Occipital lobe (tissue), 2 donors: ENCODE results near the gene ACAD9. TPM values are rescaled to one million over a fixed set of nuclear protein-coding genes. Genes with fewer than 3 reads are reported as not detected.
"Not testable (repeated sequence)": the region's sequence is repeated elsewhere in the genome, so short reads cannot be mapped to it uniquely, and the experiment has no call there.

ENCODE experiments used
- DNase-seq: peaks from one replicate; lab custom pipeline; 2025; lab: John Stamatoyannopoulos, UW
- total RNA-seq: library from RNA; depleted of rRNA; stranded (reverse); fragments of >200 nt; gene quantifications from one replicate; pipeline ENCODE4 v1.2.3, GENCODE V29; 2014

The ACAD9 gene
- total RNA-seq, 1 donor from 2014 or later = 27.6 TPM

DNA sequence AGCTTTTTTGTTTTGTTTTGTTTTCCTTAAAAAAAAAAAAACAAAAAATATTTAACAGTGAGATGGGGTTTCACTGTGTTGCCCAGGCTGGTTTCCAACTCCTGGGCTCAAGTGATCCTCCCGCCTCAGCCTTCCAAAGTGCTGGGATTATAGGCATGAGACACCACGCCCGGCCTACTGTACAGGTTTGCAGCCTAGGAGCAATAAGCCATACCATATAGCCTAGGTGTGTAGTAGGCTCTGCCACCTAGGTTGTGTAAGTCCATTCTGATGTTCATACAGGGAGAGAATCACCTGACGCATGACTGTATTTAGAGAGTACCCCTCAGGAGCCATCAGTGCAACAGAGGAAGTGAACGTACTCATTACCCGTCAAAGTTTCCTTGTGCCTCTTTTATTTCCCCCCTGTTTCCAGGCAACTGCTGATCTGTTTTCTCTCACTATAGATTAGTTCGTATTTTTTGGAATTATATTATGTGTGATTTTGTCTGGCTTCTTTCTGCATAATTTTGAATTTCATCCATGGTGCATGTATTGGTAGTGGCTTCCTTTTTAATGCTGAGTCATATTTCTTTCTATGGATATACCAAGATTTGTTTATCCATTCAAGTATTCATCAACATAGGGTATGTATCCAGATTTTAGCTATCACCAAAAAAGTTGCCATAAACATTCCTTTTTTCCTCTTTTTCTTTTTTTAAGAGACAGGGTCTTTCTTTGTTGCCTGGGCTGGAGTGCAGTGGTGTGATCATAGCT is 9.9 kb downstream of the ACAD9 start:
- DNase-seq = no peak

DNA sequence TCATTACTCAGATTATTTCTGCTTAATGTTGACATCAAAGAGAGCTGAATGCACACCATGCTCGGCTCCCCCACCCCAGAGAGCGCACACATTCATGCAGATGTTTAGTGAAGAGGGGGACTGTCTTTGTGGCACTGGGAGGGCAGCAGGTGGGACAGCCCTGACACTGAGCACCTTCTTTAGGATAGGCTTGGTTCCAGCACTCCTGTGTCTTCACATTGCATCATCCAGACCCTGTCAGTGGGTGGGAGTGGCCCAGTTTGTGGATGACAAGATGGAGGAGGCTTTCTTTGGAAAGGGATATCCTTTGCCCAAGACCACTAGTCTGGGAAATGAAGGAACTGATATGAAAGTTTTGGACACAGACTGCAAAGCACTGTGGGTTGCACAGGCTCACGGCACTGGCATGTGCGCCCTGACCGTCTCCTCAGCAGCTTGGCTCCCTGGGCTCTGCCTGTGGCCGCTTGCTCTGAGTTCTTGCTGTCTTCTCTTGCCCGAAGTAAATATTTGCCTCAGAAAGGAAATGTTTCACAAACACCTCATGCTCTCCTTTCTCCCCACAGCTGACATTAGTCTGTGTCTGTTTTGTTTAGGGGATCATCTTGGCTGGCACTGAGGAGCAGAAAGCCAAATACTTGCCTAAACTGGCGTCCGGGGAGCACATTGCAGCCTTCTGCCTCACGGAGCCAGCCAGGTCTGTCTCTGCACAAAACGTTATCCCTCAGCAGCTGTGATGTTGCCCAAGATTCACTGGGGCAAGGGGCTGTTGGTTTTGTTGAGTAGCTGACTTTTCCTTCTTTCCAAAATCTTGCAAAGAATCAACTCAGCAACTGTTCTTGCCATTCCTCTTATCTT is 16.6 kb downstream of the ACAD9 start:
- no peak for DNase-seq

DNA sequence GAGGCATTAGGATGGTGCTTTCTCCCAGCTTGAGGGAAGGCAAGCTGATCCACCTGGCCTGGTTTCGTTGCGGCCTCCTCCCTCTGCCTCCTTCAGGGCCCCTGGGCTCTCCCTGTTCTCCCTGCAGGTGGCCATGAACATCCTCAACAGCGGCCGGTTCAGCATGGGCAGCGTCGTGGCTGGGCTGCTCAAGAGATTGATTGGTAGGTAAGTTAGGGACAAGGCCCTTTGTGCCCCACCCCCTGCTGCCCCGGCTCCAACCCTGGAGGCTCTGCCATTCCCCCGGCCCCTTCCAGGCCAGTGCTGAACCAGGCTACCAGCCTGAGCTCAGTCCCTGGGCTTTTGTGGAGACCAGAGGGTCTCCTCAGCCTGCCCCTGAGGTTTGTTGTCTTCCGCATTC is 23.0 kb downstream of the ACAD9 start:
- no peak for DNase-seq

DNA sequence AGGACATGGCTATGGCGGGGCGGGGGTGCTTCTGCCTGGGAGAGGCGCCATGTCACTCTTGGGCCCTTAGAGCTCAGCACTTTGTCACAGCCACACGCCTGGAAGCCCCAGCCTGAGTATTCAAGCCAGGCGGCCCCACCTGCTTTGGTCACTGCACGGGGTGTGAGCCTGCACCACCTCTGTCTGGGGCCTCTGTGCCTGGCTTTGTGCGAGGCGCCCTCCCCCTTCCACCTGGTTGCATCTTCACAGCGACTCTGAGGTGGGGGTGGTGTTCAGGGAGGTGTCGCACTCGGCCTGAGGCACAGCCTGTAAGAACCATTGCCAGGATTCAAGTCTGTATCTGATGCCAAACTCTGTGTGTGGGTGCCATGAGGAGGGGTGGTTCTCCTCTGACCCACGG is 24.1 kb downstream of the ACAD9 start:
- no peak for DNase-seq

DNA sequence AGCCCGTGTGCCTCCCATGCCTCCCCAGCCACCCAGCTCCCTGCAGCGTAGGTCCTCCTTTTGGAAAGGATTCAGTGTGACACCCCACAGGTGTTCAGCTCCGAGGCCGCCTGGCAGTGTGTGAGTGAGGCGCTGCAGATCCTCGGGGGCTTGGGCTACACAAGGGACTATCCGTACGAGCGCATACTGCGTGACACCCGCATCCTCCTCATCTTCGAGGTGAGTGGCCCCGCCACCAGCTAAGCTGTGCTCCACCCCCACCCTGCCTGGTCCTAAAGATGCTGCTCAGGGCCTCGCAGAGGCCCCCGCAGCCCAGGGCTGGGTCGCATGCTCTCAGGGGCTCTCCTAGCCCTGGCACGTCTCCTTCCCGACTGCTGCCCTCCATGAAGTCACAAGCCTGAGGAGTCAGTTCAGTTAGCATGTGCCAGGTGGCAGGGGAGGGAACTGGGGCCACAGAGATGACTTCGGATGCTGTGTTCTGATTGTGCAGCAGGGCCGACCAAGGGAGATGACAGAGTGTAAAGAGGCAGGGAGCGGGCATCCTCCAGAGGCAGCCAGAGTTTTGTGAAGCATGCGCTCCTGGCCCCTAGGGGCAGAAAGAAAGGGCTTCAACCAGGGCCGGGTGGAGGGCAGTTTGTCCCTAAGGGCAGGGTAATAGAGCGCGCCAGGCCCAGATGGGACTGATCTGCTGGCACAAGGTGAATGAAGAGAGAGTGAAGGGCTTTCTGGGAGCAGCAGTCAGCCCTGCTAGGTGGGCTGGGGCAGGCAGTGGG is 26.8 kb downstream of the ACAD9 start:
- no peak for DNase-seq

DNA sequence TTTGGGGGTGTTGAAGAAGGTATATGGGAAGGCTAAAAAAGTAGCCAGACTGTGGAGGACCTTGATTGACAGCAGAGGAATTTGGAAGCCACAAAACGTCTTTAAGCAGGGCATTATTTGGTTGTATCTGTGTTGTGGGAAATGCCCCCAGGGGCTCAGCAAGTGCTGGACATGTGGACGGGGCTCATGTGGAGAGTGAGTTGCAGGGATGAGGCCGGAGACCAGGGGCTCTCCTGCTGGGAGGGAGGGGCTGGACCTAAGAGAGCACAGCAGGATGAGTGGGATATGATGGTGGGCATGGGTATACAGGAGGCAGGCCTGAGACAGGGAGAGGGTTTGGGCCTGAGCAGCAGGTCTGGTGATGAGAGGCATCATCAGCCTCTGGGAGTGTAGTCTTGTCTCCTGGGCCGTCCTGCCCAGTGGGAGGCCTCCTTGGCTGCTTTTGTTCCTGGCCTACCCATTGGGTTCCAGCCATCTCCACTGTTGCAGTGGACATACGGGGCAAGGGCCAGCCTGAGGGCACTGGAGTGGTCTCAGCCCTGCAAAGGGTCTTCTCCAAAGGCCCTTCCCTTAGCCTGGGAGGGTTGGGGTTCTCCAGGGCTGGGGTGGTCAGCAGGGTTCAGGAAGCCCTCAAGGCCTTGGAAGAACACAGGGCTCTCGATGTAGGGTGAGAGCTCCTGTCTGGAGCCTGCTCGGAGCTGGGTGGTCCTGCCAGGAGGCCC is 27.5 kb downstream of the ACAD9 start:
- no peak for DNase-seq

DNA sequence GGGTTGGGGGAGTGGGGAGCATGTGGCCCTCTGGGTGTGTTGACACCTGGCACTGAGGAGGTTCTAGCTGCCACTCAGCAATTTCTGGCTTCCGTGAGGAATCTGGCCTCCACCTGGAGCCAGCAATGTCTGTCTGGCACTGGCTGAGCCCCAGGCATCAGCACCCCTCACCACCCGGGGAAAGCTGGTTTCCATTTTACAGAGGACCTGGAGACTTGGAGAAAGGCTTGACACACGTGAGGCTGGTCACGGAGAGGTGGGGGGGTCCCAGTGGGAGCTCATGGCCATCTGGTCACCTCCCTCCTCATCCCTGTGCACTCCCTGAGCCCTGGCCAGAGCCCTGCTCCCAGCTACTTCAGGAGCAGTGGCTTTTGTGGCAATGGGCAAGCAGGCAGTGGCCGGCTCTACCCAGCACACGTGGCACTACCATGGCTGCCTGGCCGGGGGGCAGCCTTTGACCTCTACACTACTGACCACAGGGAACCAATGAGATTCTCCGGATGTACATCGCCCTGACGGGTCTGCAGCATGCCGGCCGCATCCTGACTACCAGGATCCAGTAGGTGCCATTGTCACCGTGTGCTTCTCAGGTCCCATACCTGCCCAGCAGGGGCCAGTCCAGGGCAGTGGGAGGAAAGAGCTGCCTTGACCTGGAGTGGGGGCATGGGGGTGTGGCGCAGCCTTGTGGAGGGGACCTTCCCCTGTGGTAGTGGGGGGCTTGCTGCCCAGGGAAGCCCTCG is 28.5 kb downstream of the ACAD9 start:
- DNase-seq = no peak

DNA sequence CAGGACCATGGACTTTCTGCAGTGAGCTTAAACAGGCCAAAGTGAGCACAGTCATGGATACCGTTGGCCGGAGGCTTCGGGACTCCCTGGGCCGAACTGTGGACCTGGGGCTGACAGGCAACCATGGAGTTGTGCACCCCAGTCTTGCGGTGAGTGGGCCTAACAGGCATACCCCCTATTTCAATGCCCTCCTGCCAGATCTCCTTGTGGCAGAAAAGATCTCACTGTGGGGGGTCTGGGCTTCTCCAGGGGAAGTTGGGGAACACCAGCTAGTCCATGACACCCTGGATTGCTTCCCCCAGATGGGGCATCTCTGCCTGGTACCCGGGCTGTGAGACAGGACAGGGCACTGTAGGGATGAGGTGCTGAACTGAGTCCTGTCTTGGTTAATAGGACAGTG is 29.5 kb downstream of the ACAD9 start:
- no peak for DNase-seq

DNA sequence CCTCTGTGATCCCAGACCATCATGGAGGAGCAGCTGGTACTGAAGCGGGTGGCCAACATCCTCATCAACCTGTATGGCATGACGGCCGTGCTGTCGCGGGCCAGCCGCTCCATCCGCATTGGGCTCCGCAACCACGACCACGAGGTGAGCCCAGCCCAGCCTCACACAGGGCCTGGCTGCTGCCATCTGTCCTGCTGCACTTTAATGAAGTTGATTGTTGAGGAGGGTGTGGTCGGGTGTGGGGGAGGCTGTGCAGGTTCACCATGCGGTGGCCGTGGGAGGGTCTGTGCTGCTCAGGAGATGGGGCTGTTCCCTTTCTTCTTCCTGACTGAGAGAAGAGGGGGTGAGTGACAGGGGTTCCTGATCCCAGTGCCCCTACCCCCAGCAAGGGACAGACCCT is 30.6 kb downstream of the ACAD9 start:
- DNase-seq = no peak

DNA sequence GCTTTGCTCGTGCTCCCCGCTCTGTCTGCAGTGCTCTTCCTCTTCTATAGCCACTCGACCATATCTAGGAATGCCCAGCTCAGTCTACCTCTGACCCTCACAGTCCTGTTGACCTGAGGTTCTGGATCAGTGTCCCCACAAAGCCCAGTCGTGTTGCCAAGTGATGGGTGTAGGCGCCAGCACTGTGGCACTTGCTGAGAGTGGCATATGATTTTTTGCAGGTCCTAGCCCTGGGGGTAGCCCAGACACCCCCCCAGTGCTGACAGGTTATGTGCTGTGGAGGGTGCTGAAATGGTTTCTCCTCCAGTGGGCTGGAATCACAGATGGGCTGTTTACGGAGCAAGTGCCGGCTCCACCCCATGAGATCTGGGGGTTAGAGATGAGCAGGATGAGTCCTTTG is 32.5 kb downstream of the ACAD9 start:
- no peak for DNase-seq

DNA sequence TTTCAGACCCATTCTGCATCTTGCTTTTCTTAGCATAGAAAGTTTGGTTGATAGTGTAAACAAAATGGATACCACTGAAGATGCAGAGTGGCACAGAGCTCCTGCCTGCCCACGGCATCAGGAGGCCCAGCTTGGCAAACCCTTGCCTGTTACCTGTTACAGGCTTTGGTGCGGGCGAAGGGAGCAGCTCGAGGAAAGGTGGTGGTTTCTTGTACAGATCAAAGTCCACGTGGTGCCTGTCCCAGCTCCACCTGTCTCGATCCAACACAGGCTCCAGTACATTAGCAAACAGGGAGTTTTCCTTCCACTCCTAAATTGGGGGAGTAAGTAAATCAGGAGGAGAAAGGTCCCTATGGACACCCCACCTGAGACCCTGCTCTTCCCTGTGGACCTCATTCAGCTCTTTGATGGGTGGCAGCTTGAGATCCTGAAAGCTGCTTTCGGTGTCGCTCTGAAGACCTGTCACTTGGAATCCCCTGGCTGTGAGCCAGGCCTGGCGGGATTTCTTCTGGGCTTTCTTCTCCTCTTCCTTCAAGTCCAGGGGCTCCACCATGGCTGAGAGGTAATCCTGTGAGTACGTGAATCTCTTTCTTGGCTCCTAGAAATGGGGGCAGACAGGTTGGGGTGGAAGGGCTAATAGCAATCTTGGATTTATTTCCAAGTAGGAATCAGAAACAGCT is 35.7 kb downstream of the ACAD9 start:
- no peak for DNase-seq

DNA sequence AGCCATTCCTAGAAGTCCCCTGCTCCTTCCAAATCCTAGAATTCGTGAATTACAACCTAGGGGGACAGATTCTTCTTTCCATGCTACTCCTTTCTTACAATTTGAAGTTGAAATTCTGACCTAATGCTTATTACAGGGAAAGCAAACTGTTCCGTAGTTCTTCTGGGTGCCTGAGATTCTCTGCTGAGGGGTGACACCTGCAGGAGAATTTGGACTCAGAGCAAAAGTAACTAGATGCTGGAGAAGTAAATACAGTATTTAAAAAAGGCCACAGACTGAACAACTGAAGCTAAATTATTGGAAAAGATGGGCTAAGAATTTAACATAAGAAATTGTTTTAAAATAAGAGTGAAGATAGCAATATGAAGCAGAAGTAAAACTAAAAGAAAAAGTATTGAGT is 37.9 kb downstream of the ACAD9 start:
- DNase-seq = no peak

DNA sequence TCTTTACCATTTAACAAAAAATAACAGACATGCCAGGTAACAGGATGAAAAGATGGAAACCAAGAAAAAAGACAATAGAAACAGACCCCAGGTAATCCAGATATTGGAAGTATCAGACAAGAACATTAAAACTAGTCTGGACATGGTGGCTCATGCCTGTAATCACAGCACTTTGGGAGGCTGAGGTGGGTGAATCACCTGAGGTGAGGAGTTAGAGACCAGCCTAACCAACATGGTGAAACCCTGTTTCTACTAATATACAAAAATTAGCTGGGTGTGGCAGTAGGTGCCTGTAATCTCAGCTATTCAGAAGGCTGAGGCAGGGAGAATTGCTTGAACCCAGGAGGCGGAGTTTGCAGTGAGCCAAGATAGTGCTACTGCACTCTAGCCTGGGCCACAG is 40.6 kb downstream of the ACAD9 start:
- no peak for DNase-seq

DNA sequence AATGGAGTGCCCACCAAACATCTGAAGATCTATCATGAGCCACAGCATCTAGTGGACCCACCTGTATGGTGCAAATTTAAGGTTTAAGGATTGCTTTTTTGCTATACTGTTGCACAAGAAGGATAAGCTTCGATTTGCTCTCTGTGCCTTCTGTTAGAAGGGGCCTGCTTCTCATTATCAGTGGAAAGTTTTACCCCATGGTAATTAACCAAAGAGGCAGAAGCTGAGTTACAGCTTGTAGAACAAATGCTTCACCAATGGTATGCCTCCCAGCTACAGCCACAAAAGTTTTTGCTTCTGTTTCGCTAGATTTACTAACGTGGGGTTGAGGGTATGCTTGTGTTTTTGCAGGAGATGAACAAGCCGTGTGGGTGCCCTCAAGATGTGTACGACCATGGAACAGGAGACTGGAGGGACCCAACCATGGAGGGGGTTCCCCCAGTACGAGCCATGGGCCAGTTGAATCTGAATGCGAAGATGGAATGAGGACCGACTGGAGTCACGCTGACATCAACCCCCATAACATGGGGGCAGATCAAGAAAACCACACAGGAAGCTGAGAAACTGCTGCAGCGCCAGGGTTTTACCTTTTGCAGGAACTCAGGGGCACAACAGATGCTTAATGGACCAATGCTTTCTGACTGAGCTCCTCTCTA is 43.5 kb downstream of the ACAD9 start:
- DNase-seq = no peak

DNA sequence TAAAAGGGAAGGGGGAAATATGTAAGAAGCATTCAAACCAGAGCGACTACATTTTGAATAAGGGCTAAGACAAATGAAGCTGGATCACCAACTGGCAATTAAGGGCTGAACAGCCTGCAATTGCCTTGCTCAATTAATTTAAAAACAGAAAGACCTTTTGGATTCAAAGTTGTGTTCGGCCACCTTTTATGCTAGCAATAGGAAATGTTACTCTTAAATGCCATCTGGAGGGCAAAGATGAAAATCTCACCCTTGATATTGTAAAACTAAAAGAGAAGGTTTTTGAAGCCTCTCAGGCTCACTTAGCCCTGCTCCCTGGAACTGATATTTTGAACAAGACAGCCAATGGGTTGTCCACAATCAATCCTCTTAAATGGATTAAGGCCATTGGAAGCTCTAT is 44.2 kb downstream of the ACAD9 start:
- DNase-seq = no peak

DNA sequence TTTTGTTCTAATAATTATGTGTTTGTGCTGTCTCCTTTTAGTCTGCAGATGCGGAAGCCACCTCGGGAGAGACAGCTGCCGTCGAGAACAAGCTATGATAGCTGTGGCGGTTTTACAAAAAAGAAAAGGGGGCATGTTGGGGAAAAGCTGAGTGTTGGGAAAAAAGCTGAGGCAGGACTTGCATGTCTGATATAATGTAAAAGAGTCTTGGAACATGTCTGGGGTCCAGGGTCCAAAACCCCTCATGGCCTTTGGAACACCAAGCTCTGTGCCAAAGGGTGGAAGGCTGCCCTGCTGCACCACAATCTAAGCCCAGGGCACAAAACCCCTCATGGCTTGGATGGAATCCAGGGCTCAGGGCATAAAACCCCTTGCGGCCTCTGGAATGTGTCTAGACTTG is 44.6 kb downstream of the ACAD9 start:
- not testable (repeated sequence) for DNase-seq

DNA sequence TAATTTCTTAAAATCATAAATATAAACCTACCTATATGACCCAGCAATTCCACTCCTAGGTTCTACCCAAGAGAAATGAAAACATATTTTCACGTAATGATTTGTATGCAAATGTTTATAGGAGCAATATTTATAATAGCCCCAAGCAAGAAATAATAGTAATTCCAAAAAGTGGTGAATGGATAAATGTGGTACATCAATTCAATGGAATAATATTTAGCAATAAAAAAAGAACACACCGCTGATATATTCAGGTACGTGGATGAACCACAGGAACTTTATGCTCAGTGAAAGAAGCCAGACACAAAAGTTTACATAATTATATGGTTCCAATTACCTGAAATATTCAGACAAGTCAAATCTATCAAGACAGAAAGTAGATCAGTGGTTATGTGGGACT is 49.9 kb downstream of the ACAD9 start:
- no peak for DNase-seq

DNA sequence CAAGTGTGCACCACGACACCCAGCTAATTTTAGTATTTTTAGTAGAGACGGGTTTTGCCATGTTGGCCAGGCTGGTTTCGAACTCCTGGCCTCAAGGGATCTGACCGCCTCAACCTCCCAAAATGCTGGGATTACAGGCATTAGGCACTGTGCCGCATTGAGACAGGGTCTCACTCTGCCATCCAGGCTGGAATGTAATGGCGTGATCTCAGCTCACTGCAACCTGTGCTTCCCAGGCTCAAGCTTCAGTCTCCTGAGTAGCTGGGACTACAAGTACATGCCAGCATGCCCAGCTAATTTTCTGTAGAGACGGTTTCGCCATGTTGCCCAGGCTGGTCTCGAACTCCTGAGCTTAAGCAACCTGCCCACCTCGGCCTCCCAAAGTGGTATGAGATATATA is 51.6 kb downstream of the ACAD9 start:
- no peak for DNase-seq

DNA sequence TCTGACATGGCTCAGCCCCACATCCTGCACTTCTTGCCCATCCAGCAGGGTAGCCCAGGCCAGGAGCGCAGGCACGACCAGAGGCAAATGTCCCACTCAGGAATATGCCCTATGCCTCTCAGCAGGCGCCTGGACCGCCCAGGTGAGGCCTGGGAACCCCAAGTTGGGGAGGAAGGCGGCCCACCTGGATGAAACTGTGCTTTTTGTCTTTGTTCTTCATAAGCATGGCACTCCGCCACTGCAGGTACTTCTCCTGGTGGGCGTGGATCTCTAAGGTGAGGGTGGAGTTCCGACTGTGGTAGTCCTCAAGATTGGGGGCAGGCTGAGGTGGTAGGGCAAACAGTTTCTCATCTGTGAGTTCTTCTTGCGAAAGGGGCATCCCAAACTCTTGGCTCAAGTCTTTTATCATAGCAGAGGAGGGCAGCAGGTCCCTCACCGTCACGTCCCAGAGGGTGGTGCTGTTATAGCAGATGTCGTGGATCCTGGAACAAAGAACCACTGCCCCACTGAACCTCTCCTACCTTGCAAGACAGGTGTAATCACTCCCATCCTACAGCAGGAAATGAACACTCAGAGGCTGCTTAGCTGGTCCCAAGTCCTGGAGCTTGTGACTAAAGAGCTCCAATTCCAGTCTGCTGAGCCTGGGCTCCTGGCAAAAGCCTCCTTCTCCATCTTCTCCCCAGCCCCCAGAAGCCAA is 53.2 kb downstream of the ACAD9 start:
- no peak for DNase-seq
